Hematopoietic multipotent progenitor cell treated with erythropoietin and hydrocortisone succinate and interleukin-3 and kit ligand, for 4 days (in vitro differentiated cells): Measurements from ENCODE around the gene ZNF423.

Experiments
- DNase-seq: peaks from one replicate; pipeline ENCODE4 v3.0.0-alpha.2; 2015

Gene ZNF423

DNA sequence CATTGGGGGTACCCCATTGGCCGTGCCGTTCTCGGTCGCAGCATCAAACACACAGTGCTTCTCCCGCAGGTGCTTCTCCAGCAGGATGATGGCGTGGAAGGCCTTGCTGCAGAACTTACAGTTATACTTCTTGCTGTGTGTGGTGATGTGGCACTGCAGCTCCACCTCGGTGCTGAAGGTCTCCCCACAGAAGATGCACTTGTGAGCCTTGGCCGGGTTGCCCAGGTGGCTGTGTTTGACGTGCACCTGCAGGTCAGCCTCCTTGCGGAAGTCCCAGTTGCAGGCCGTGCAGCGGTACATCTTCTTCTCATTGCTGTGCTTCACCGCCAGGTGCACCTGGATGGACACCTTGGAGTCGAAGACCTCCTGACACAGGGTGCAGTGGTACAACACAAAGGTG lies 219.3 kb downstream of the ZNF423 start:
- DNase-seq, result no peak

DNA sequence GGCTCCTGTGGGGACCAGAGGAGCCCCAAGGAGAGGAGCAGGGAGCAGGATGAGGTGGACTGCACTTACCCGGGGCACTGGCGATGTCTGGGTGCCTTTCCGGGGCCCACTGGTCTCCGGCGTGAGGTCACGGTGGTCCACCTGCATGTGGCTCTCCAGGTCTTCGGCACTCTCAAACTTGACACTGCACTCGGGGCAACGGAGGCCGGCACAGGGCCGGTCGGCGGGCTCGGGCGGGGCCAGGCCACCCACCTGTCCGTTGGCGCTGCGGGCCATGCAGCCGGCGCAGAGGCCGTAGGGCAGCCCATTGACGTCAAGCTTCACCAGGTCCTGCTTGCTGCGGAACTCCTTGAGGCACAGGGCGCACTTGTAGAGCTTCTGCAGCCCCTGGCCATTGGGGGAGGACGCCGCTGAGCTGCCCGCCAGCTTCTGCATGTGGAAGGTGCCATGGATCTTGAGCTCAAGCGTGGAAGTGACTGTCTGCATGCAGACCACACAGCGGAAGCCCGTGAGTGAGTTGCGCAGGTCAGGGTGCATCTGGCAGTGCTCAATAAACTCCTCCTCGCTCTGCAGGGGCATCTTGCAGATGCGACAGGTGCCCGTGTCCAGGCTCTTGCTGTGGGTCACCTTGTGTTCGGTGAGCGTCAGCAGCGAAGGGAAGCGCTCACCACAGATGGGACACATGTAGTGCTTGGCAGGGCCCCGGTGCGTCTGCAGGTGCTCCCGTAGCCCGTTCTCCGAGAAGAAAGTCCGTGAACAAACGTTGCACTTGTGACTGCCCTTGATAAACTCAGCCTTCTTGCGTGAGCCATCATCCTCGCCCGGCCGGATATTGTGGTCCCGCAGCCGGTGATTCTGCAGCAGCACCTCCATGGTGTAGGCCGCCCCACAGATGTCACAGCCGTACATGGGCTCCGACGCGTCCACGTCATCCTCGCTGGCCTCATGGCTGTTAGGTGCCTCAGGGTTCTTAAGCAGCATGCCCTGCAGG lies 220.0 kb downstream of the ZNF423 start:
- no peak for DNase-seq

DNA sequence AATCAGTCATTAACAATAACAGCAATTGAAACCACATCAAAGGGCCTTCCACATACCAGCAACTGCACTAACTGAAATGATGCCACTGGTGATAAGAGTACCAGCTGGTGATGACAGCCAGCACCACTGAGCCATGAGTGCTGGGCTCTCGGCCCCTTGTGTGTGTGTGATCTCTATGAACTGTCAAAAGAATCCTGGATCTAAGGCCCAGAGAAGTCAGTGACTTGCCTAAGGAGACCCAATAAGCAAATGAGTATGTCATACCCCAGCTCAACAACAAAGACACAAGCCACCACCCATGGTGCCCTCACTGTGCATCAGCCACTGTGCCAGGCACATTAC lies 220.9 kb downstream of the ZNF423 start:
- no peak for DNase-seq

DNA sequence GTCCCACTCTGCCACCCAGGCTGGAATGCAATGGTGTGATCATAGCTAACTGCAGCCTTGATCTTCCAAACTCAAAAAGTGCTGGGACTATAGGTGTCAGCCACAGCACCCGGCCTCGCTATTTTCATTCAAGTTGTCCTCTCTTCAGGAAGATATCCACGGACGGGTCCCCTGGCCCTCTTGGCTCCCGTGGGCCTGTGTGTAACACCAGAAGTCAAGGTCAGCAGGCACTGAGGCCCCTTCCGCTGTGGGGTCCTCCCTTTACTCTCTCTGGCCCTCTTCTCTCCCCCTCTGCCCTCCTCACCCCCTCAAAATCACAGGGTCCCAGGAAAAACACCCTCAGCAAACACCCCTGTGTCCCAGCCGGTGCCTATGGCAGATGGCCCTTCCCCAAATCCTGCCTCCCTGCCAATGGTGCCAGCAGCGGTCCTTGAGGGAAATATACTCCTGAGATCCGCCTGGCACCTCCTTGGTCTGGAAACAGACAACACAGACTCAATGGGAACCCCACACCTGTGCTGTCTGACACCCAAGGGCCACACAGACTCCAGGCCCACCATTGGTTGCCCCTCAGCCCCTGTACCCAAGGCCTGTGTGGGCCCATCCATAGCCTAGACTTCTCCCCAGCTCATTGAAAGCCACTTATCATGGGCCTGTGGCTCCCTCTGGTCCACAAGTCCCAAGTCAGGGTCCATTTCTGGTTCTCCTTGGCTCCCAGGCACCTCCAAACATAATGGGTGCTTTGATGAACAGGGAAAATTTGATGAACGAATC lies 221.5 kb downstream of the ZNF423 start:
- no peak for DNase-seq

DNA sequence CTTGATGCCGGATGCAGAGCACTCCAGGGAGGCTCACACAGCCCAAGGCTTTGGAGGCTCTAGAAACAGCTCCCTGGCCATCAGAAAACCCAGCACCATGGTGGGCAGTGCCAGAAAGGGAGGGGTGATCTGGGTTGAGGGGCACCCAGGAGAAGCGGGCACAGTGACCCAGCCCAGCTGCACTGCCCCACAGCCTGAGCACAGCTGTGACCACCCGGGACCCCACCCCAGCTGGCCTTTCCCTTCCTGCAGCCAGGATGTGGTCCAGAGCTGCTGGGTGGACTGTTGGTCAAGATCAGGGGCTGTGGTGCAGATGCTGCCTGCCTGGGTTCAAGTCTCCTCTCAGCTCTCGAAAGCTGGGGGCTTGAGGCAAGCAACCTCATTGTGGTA lies 223.1 kb downstream of the ZNF423 start:
- DNase-seq, result no peak

DNA sequence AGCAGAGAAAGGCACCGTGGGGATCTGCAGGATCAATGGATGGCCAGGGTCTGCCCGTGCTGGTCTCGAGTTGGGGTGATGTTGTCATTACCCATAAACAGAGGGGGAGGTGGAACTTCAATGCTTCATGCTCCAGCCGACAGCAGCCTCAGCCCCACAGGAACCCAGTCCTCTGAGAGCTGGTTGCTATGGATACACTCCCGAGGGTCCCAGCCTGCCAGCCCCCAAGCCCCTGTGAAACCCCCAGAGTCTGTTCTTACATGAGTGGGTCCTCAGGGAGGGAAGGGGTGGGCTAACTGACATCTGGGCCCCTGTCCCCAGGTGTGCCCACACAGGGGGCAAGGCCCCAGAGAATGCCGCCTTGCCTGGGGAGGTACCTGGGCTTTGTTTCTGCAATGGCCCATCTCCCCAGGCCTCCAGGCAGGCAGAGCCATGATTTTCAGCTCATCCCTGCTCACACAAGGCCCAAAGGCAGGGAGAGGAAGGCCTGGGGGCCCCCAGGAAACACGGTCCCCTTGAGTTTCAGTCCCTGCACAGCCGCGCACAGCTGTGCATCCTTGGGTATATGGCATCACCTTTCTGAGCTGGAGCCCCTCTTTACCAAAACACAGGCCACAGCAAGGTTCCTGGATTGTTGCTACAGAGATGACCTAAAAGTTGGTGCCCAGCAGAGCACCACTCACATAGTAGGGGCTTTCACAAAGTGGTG lies 223.7 kb downstream of the ZNF423 start:
- no peak for DNase-seq

DNA sequence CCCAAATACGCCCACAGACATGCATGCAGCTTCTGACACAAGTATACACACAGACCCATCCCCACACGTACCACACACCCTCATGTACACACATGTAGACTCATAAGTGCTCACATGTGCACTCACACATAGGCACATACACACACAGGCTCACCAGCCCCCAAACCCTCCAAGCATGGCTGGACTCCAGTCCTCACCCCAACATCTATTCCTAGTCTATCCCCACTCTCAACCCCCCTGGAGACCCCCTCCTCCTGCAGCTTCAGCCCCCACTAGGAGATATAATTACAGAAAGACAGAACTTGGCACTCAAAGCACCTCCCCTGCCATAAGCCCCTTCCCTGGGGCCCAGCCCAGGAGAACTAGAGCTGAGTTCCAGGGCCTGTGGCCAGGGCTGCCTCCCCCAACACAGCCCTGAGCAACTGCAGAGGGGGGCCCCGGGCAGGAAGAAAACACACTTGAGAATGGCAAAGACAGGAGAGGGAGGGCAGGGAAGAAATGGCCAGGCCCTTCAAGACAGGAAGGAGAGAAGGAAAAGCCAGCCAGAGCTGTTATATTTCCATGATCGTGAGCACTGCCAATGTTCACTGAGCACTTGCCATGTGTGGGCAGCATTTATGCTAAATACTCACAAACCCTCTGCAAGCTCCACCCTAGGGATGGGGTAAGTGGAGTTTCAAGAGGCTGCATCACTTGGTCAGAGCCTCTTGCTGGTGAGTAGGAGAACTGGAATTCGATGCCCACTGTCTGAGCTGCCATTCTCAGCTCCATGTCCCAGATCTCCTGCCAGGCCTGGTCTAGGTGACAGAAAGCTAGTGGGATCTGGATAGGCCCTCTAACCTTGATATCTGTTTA lies 224.5 kb downstream of the ZNF423 start:
- DNase-seq, result no peak

DNA sequence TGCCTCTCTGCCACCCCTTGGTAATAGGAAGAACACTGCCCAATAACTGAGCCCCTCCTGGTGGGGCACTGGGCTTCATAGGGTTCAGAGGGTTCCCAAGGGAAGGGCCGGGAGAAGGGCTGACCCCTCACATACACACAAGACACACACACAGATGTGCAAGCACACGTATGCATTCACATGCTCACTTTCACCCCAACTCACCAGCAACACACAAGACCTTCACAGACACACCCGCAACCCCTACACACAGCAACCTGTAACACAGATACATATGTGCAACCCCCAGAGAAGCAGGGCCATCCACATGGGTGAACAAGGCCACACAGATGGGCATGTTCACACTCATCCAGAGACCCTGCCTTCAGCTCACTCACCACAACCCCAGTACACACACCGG lies 225.1 kb downstream of the ZNF423 start:
- no peak for DNase-seq

DNA sequence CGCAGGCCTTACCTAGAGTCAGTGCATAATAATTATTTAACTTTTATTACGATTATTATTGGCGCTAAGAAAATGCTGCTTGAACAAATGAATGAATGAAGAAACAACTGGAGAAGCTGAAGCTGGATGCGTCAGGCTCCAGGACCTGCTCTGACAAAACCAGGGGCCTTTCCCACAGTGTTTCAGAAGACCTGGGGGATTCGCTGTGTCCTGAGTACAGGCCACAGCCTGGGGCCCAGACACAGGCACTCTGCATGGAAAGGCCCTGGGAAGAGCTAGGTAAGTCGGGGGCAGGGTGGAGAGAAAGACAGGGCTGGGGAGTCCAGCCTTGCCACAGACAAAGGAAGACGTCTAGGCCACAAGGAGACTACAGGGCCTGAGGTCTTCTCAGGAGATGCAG lies 226.1 kb downstream of the ZNF423 start:
- DNase-seq, result no peak

DNA sequence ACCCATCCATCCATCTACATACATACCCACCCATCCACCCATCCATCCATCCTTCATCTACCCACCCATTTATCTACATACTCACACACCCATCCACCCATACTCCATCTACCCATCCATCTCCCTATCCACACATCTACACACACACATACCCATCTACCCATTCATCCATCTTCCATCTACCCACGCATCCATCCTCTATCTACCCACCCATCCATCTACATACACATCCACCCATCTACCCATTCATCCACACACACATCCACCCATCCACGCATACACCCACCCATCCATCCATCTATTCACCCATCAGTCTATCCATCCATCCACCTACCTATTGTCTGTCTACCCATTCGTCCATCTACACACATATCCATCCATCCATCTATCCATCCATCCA lies 227.8 kb downstream of the ZNF423 start:
- DNase-seq, result no peak

DNA sequence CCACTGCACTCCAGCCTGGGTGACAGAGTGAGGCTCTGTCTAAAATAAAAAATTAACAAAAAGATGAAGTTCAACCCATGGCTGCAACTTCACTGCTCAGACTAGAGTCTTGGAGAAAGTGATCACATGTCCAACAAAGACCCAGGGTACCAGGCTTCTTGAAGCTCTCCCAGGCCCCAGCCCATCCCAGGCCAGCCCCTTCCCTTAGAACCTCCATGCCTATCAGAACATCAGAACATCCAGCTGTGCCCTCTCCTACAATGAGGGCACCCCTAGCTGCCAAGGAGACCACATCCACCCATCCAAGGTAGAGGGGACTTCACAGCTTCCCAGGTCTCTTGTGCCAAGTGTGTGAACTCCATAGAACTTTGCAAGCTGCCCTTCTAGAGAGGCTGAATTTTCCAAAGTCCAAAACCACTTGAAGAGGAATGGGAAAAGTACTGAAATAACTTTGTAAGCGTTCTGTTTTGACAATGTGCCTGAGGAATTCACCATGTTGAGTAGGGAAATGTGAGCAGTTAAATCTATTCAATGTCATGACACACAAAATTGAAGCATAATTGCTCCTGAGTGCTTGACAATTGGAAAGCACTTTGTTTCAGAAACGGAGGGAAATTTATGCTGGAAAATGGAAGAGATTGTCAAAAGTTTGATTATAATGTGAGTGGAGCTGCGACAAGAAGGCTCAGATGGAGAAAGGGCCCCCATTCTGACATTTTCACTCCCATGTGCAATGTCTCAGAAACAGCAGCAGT lies 230.4 kb downstream of the ZNF423 start:
- DNase-seq, result no peak

DNA sequence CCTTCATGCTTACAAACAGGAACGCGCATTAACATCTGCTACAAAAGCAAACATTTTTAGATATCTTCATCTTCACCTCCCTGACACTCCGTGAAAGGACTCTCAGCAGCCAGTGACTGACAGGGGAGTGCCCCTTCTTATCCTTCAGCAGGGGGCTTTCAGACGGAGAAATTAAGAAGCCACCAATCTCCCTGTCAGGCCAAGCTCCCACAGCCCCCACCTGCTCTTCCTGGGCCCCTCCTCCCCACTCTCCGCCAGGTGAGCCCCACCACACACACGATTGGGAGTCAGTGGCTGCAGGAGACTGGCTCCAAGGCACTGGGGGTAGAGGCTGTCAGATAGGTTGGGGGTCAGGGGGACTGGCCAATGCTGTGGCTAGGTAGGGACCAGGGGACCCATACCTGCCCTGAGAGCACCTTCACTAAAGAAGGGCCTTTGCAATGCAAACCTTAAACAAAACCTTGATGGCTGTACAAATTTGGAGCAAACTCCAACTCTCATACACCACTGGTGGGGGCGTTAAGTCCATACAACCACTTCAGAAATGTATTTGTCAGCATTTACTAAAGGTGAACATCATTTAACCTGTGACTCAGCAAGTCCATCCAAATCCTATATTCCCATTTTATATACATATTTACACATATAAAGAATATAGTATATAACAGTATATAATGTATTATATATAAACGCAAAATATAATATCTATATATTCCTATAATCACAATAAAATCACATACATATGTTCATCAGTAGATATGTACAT lies 232.2 kb downstream of the ZNF423 start:
- DNase-seq, result no peak

DNA sequence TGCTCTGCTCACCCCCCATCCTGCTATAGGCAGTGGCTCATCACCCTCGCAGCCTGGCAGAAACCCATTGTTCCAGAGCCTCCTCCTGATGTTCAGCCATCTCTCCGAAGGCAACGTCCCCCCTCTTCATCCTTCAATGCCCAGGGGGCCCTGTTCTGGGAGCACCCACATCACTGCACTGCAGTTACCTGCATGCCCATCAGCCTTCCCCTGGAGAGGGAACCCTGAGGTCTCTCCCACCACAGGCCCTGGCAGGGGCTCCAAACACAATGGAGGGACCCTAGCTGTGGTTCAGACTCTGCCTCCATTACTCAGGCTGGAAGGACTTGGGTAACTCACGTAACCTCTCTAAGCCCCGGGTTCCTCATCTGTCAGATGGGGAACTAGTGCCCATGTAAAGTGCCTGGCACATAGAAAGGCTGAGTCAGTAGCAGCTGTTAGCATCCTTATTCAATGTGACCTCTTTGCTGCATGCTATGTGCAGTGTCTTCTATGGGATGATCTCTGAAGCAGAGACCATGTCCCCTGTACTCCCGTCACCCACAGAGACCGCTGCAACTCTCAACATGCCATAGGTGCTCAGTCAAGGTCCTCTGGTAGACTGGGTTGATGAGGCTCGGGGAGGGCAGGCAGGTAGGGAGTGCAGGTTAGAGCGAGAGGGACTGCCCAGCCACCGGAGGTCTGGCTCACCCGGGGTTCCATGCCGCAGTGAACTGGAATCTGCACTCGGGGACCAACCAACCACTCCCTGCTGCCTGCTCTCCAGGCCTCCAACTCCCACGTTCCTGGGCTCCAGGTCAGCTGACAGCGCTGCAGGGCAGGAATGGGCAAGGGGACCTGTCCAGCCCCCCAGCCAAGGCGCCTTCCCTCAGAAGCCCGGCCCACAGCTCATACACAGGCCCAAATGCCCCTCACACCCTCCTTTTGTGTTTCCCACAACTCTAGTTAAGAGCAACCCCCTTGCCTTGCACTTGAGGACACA lies 233.2 kb downstream of the ZNF423 start:
- DNase-seq, result no peak

DNA sequence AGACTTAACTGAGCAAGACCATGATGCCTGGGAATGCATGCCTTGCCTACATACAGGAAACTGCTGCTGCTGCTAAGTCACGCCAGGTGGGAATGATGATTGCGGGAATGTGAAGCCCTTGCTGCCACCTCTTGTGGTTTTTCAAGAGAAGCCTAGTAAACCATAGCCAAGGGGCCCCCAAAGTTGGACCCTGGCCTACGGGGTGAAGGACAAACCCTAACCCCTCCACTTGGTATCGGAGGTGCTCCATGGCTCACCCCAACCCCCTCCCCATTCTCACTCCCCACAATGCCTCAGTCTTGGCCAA lies 233.9 kb downstream of the ZNF423 start:
- no peak for DNase-seq

DNA sequence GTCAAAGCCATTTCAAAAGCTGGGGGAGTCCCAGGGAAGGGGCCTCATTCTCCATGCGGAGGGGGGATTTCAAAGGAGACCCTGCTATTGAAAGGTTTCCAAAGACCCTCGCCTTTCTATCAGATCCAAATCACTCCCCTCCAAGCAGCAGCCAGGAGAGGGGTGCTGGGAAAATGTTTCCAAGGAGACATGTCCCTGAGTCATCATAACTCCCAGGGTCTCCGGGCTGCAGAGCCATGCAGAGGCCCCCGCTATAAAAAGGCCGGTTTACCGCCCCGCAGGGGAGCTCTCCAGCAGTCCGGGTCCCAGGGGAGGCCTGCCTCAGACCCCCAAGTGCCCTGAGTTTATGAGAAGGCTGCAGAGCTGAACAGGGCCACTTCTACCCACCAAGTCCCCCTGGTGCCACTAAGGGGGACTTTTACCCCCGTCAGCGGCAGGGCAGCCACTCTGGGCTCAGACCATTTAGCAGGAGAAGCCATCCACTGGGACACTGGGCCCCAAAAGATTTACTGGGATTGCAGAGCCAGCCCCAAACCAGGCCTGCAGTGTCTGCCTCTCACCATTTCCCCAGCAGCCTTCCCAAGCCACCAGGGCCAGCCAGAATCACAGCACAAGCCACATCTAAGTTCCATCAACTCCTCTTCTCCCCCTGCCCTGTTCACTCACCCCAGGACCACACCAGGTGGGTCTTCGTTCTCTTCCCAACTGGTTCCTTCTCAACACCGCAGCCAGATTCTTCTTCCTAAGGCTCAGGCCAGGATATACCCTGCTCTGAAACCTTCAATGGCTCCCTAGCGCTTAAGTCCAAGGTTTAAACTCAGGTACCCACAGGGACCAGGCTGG lies 234.4 kb downstream of the ZNF423 start:
- no peak for DNase-seq

DNA sequence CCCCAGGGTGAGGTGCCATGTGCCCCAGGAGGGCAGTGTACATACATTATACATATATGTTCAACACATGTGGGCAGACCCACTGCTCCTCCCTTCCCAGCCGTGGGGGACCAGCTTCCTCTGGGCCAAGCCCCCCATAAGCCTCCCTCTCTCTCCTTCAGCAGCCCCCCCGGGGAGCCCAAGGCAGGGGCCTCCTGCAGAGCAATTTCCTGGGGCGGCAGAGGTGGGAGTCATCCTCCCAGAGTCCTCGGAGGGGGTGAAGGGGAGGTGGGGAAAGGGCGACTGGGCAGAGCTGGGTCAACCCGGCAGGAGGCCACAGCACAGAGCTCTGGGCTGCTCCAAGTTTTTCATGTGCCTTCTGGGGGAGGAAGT lies 235.1 kb downstream of the ZNF423 start:
- DNase-seq, result no peak

DNA sequence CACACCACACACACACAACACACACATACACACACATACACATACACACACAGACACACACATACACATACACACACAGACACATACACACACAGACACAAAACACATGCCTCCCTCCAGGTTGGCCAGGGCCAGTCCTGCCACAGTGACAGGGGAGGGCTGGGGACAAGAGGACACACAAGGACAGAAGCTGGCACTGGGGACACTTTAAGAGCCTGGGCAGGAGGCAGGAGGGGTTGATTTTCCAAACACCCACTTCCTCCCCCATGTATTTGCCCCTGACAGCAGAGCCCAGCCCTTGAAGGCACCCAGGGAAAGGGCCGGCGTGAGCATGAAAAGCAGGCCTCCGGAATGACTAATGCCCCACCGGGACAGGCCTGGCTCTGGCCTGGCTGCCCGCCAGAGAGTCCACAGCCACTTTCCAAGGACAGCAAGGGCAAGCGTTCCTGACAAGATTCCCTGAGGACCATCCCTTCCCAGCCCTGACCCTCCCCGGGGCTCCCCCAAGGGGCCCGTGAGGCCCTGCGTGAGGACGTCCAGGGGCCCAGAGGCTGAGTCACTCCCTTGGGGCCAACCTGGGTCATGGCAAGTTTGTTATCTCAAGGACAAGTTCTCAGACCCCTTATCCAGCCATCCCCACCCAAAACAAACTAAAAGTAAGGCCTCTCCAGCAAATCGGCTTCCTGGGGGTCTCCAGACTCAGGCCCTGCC lies 235.6 kb downstream of the ZNF423 start:
- DNase-seq, result peak; percentile 27

DNA sequence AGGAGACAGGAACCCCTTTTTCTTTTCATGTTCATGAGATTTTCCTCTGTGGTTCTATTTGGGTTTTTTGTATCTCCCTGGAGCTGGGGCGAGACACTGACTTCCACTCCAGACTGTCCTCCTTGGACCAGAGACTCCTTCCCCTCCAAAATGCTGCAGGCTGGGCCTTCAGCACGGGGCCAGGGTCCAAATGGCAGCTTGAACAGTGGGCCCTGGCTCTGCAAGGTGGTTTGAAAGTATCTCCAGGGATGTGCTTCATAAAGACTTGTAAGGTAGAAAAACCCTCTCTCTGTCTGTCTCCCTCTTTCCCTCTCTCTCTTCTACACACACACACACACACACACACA lies 236.1 kb downstream of the ZNF423 start:
- DNase-seq, result no peak

DNA sequence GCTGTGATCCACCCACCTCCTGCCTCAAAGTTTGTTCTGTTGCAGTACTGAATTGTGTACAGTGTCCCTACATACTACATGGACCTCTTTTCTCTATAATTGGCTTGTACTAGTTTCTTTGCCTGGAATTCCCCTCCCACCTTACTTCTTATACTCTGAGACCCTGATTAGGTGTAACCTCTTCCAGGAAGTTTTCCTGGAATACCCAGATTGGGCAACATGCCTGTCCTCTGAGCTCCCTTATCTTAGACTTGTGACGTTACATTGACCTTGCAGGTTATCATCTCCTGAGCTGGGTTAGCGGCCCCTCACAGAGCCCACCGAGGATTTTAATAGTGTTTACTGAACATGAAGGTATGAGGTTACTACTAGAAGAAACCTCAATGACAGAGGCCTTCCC lies 237.0 kb downstream of the ZNF423 start:
- DNase-seq, result no peak
